Neural progenitor cell (in vitro differentiated cells): Measurements from ENCODE around the gene PRL.

Experiments
- EZH2 ChIP-seq: fragments of 200-600 bp; sonication (generic); IDR thresholded peaks from 2 replicates; pipeline ENCODE4 v1.6.1; 2017; ENCODE audit warnings: antibody characterized with exemption, mild to moderate bottlenecking, moderate library complexity
- EZH2phosphoT487 ChIP-seq: fragments of 200-600 bp; sonication (generic); IDR thresholded peaks from 2 replicates; pipeline ENCODE4 v1.6.1; 2017; ENCODE audit warnings: antibody characterized with exemption
- TF ChIP-seq, protein P1 (sequence below): fragments of 200-600 bp; sonication (generic); IDR thresholded peaks from 2 replicates; pipeline ENCODE4 v1.5.1; 2017; ENCODE audit warnings: antibody characterized with exemption, mild to moderate bottlenecking

- TF ChIP-seq EZH2phosphoT487 = no peak
- TF ChIP-seq, protein P1, sequence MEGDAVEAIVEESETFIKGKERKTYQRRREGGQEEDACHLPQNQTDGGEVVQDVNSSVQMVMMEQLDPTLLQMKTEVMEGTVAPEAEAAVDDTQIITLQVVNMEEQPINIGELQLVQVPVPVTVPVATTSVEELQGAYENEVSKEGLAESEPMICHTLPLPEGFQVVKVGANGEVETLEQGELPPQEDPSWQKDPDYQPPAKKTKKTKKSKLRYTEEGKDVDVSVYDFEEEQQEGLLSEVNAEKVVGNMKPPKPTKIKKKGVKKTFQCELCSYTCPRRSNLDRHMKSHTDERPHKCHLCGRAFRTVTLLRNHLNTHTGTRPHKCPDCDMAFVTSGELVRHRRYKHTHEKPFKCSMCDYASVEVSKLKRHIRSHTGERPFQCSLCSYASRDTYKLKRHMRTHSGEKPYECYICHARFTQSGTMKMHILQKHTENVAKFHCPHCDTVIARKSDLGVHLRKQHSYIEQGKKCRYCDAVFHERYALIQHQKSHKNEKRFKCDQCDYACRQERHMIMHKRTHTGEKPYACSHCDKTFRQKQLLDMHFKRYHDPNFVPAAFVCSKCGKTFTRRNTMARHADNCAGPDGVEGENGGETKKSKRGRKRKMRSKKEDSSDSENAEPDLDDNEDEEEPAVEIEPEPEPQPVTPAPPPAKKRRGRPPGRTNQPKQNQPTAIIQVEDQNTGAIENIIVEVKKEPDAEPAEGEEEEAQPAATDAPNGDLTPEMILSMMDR = no peak
- no peak for TF ChIP-seq EZH2
Observed at GRCh38 chr6:22296067-22296466, 769 bp downstream of the PRL start.
